LNCAP (cell line): ENCODE results near the gene PTH1R.

Source experiments
- TF ChIP-seq, protein P1 (sequence below): fragments of 450-650 bp; IDR thresholded peaks from 2 replicates; pipeline ENCODE4 v1.5.1; 2017; ENCODE audit warnings: mild to moderate bottlenecking

PTH1R gene

GRCh38 chr3:46933261-46933660 is 55.7 kb downstream of the PTH1R start:
- TF ChIP-seq, protein P1, sequence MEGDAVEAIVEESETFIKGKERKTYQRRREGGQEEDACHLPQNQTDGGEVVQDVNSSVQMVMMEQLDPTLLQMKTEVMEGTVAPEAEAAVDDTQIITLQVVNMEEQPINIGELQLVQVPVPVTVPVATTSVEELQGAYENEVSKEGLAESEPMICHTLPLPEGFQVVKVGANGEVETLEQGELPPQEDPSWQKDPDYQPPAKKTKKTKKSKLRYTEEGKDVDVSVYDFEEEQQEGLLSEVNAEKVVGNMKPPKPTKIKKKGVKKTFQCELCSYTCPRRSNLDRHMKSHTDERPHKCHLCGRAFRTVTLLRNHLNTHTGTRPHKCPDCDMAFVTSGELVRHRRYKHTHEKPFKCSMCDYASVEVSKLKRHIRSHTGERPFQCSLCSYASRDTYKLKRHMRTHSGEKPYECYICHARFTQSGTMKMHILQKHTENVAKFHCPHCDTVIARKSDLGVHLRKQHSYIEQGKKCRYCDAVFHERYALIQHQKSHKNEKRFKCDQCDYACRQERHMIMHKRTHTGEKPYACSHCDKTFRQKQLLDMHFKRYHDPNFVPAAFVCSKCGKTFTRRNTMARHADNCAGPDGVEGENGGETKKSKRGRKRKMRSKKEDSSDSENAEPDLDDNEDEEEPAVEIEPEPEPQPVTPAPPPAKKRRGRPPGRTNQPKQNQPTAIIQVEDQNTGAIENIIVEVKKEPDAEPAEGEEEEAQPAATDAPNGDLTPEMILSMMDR = no peak

DNA sequence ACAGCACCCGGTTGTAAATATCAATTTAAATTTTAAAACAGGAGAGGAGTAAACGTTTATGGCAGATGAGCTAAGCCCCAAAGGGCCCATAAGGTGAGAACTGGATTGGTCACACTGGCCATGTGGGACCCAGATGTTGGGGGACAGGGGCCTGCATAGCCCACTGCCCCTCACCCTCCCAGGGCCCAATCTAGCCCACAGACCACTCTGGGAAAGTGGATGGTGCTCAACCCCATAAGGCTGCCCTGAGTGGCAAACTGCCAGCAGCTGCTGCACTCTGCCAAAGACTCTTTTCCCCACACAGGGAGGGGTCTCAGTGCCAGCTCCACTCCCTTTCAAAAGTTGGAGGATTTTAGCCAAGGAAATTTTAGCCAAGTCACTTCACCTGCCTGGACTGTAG is 56.6 kb downstream of the PTH1R start:
- TF ChIP-seq, protein P1 = no peak

GRCh38 chr3:46934498-46935167 is 57.1 kb downstream of the PTH1R start:
- TF ChIP-seq, protein P1 = no peak

DNA sequence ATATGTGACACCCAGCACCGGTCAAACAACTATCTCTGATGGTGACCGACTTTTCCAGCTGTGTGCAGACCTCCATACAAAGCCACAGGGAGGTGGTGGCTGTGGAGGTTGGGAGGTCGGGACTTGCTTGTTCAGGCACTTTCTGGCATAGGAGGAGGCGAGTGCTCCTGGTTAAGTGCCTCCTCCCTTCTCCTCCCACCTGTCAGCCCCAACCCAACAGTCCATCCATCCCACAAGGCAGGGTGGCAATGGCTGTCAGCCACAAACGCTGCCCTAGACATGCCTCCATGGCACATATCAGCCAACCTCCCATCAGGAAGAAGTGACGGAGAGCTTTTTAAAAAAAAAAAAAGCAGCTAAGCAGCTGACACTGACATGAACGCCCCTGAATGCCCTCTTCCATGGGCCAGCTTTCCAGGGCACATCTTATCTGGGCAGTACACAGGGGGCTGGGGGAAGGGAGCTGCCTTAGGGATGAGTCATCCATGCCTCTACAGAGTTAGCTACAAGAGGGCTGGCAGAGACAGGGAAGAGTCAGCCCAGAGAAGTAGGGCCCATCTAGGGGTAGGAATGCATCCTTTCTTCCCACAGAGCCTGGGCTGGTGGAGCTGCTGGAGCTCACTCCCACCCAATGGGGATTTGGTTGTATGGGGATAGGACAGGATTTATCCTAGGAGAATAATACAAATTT is 57.8 kb downstream of the PTH1R start:
- TF ChIP-seq, protein P1 = no peak

DNA sequence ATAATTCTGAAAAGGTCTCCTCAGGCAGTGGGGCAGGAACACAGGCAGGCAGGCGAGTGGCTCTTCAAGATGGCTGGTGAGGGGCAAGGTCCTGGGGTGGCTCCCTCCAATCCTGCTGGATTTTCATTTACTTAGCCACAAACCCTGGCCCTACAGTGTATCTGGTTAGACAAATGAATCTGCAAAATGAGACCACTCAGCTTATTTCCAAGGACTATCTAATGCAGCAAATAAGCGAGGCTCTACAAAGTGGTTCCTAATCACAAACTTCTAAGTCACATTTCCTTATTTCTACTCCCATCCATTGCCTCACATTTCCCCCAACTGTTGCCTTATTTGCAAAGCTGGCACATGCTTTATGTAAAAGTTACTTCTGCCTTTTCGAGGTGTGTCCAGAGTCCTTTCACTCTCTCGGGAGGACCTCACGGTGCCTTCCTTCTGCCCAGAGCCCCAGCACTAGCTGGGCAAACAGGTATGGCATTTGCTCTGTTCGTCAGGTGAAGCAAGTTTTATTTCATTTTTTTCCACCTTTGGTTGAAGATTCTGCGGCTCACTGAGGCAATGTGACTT is 58.6 kb downstream of the PTH1R start:
- TF ChIP-seq, protein P1 = no peak

GRCh38 chr3:46936733-46937250 is 59.3 kb downstream of the PTH1R start:
- TF ChIP-seq, protein P1 = no peak

DNA sequence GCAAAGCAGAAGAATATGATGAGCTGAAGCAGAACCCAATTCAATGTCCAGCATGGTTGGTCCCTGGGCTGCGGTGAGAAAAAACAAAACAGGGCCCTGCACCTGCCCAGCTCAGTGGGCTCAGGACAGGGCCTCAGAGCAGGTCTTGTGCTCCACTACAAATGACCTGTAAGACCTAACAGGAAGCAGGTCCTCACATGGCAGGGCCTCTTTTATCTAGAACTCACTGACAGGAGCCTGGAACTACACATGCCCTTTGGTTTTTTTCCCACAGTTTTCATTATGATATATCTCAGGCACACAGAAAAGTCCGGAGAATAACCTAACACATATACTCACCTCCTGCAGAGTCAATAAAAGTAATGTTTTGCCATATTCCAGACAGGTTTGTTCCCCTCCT is 60.6 kb downstream of the PTH1R start:
- TF ChIP-seq, protein P1 = no peak
